Glomerular endothelial cell (primary cell): ENCODE measurements around the gene ROCK2. TPM values are rescaled to one million over a fixed set of nuclear protein-coding genes. Genes with fewer than 3 reads are reported as not detected.
A peak's percentile ranks its signal among the peaks of the same experiment; 100 is the strongest.

ENCODE experiments used
- DNase-seq: peaks from one replicate; pipeline ENCODE4 v3.0.0-alpha.2; 2011; ENCODE audit warnings: low read depth, low spot score; ENCODE audit errors: extremely low read depth
- total RNA-seq: library from RNA; depleted of rRNA; stranded (reverse); fragments of >200 nt; gene quantifications from 2 replicates; pipeline ENCODE4 v1.2.3, GENCODE V29; 2015

Gene ROCK2
- total RNA-seq, 1 donor from 2014 or later = 47.4 TPM

DNA sequence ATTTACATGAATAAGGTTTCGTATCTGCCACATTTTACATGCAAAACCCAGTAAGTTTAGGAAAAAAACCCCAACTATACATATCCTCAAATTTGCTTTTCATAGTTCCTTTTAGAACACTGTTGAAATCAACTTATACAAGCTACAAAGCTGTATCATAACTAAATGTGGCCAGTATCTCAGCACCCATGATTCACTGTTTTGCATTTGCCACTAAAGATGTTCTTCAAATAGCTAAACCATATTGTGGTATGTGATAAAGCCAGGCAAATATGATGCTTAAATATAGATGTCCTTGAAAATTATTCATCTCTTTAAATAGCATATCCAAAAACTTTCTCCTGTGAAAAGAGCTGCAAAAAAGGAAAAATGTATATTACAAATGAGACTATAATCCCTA is 29.9 kb downstream of the ROCK2 start:
- DNase-seq = no peak

DNA sequence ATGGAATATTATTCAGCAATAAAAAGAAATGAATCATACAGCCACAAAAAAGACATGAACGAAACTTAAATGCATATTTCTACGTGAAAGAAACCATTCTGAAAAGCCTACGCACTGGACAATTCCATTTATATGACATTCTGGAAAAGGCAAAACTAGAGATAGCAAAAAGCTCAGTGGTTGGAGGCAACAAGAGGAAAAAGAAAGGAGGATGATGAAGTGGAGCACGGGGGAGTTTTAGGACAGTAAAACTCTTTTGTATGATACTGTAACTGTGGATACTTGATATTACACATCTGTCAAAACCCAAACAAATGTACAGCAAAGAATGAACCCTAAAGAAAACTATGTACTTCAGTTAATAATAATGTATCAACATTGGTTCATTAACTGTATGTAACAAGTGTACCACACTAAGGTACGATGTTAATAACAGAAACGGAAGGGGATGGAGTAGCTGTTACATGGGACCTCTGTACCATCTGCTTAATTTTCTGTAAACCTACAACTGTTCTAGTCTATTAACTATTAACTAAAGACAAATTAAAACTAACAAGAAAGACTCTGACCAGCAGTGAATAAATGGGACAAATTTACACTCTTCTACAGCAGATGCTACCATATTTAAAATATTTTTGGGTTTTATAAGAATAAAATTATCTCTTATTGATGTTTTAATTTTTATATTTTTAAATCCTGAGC is 31.5 kb downstream of the ROCK2 start:
- DNase-seq = no peak

GRCh38 chr2:11311543-11311942 is 32.9 kb downstream of the ROCK2 start:
- DNase-seq = no peak

DNA sequence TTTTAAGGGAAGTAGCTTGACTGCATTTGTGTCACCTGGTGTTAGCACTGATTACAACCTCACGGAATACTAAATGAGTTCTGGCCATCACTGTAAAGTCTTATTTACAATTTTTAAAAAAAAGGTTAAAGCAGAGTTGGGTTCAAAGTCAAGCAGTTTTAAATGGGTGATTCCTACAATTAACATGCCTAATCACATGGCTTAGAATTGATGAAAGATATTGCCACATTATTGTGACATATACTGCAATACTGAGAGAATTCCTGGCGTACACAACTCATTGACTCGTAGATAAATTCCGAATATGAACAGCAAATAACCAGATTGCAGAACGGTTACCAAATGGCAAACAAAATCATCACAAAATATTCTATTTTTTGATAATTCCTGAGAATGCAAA is 34.2 kb downstream of the ROCK2 start:
- DNase-seq = no peak

GRCh38 chr2:11309706-11310105 is 34.7 kb downstream of the ROCK2 start:
- no peak for DNase-seq

DNA sequence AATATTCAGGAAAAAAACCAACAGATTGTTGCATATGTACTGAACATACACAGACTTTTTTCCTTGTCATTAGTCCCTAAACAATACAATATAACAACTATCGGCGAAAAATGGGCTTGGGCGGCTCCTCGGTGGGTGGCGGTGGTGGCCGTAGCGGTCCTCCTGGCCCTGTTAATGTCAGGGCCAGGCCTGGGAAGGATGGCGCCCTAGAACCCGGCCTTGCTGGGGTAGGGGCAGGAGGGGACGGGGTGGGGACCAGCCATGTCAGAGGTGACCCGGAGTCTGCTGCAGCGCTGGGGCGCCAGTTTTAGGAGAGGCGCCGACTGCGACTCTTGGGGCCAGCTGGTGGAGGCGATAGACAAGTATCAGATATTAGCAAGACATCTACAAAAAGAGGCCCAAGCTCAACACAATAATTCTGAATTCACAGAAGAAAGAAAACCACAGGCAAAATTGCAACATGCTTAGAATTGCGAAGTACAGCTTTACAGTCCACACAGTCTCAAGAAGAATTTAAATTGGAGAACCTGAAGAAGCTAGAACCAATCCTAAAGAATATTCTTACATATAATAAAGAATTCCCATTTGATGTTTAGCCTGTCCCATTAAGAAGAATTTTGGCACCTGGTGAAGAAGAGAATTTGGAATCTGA is 36.5 kb downstream of the ROCK2 start:
- DNase-seq = no peak

DNA sequence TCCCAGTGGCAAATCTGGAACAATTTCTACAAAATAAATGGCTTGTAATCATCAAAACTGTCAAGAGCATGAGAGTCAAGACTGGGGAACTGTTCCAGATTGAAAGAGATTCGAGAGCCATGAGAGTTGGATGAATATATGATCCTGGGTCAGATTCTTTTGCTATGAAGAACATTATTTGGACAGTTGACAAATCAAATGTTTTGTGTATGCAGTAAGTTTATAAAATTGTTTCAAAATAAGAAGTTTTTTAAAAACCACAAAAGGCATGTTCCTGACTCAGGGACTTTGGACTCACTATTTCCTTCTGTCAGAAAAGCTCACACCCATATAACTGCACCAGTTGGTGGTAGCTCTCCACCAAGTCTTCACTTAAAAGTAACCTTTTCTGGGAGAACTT is 38.5 kb downstream of the ROCK2 start:
- DNase-seq = no peak

DNA sequence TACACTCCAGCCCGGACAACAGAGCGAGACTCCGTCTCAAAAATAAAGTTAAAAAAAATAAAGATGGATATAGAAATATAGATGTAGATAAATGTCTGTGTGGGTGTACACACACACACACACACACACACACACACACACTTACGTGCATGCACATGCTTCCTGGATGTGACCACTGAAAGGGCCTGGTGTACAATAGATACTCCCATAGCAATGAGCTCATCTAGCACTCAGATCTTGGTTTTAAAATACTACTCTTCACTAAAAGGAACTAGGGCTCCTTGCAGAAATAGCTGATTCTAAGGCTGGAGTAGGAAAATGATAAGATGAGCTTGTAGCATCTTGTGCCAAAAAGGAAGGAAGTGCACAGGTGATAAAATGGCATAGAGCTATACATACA is 39.1 kb downstream of the ROCK2 start:
- DNase-seq = no peak

- no peak for DNase-seq
Observed at GRCh38 chr2:11304476-11304875, 40.0 kb downstream of the ROCK2 start.

GRCh38 chr2:11303290-11304013 is 41.0 kb downstream of the ROCK2 start:
- DNase-seq = no peak

- no peak for DNase-seq
Observed at GRCh38 chr2:11299439-11299838, 45.0 kb downstream of the ROCK2 start.

GRCh38 chr2:11298592-11298991 is 45.8 kb downstream of the ROCK2 start:
- DNase-seq = no peak

GRCh38 chr2:11296401-11296800 is 48.0 kb downstream of the ROCK2 start:
- no peak for DNase-seq

DNA sequence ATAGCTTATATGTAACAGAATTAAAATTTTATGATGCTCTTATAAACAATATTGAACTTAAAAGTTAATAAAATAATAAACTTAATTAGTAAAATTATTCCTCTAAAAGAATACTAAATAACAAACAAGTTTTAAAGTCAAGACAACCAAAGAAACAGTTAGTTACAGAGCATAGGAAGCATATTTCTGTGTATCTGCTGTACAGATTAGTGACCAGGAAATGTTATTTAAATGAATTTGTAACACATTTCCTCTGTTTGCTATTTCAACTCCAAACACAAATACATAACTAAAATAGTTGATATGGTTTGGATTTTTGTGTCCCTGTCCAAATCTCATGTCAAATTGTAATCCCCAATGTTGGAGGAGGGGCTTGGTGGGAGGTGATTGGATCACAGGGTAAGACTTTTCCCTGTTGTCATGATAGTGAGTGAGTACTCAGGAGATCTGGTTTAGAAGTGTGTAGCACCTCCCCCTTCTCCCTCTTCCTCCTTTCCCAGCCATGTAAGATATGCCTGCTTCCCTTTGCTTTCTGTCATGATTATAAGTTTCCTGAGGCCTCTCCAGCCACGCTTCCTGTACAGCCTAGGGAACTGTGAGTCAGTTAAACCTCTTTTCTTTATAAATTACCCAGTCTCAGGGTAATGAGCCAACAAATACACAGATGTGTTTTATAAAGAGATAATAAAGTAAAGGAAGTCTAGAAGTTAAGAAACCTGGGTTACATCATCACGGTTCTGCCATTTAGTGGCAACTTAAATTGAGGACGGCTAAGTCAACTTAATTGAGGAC is 51.8 kb downstream of the ROCK2 start:
- DNase-seq = peak; percentile 66

- no peak for DNase-seq
Observed at GRCh38 chr2:11290713-11291112, 53.7 kb downstream of the ROCK2 start.

DNA sequence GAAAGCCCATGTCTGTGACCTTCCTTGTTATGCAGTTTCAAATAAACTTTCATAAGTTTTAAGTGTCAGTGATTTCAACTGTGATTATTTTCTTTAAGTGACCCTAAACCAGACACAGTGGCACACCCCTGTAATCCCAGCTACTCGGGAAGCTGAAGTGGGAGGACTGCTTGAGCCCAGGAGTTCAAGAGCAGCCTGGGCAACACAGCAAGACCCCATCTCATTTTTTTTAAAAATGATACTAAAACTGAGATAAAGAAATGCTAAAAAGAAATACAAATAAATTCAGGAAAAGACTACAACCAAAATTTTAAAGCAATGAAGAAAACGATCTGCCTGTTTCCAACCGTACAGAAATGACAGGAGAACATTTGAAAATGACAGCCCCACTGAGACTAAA is 54.2 kb downstream of the ROCK2 start:
- no peak for DNase-seq

DNA sequence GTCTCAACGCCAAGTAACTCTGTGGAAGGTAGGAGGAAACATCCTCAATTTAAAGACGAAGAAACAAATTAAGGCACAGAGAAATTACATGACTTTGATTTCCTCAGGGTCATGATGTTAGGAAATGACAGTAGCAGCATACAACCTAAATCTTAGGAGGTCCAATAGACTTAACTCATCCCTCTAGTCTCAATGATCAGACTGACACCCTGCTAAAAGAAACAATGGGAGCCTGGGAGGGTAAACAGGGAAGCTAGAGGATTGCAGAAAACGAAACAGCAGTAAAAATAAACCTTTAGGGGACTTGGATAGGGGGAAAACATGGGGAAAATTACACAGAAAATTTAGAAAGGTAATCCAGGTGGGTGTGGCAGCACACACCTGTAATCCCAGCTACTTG is 56.0 kb downstream of the ROCK2 start:
- no peak for DNase-seq

DNA sequence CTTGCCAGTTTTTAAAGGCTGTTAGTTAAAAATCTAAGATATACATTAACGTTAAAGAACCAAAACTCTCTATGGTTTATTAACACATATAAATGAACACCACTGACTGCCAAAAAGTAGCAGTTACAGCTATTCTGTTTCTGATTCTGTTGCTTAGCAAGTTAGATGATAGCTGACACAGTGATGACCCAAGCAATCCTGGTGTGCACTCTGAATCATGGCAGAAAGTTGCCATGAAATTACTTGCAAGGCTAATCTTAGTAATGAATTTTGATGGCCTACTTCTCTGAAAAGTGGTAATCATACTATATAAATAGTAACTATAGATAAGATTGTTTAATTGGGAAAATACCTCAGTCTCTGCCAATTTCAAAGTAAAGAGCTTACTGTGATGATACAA is 57.7 kb downstream of the ROCK2 start:
- no peak for DNase-seq

DNA sequence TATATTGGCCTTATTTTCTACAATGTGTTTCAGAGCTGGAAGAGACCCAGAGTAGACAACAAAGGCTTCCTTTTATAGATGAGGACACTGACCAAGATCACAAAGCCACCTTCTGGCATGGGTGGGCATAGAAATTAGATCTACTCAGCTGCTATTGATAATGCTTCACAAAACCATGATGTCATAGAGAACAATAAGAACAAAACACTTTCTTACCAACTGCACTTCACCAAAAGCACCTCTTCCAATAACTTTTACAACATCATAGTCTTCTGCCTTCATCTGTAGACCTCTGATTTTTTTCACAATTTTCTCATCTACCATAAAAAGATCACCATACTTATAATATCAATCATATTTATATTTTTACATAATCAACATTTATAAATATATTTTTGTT is 58.1 kb downstream of the ROCK2 start:
- no peak for DNase-seq

DNA sequence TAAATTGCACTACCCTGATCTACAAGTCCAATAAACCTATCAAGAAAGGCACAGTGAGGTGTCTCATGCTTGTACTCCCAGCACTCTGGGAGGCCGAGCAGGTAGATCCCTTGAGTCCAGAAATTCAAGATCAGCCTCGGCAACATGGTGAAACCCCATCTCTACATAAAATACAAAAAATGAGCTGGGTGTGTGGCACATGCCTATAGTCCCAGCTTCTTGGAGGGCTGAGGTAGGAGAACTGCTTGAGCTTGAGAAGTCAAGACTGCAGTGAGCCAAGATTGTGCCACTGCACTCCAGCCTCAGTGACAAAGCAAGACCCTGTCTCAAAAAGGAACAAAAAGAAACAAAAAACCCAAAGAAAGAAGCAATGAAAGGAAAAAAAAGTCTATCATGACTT is 58.9 kb downstream of the ROCK2 start:
- no peak for DNase-seq

- peak; percentile 39 for DNase-seq
Observed at GRCh38 chr2:11281186-11281585, 63.2 kb downstream of the ROCK2 start.
